Measurements from ENCODE around the gene EPAS1. TPM values are rescaled to one million over a fixed set of nuclear protein-coding genes. Genes with fewer than 3 reads are reported as not detected.

Gene EPAS1
- total and polyA plus RNA-seq, 2 of the 8 experiments (the other 6 are each of a cell fraction or from before 2014, with no cell fraction given) = 2.0 to 4.9 TPM

GRCh38 chr2:46355756-46356155 is 58.5 kb downstream of the EPAS1 start (continued):
- no peak for TF ChIP-seq CHD7 (IDR thresholded peaks at IDR 0.05; ENCODE audit: insufficient replicate concordance, low read length)
- no peak for TF ChIP-seq CBX8 (IDR thresholded peaks at IDR 0.05; ENCODE audit: borderline replicate concordance, low read depth, low read length)
